Measurements from ENCODE around the gene OSBPL10.

Gene OSBPL10

DNA sequence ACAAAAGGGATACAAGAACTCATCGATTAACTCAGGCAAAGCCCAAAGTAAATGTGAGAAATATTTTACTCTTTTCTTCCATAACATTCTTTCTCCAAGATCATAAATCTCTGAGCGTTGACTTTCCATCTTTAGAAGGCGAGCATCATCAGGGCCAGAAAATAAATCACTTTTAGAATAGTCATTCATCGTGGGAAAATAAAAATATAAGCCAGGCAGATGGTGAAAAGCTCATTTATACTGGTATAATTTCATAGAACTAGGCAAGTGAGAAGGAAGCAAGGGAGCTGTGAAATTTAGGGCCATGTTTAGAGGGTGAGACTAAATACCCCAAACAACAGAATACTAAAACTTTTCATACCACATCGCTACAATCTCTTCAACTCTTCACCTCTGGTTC, 257.4 kb downstream of the OSBPL10 start:
- Histone ChIP-seq H3K27me3 (ENCODE audit: control insufficient read depth, insufficient read depth, low read length) (no peaks in the 10 kb centered on the region), H3K4me1 (ENCODE audit: control insufficient read depth, insufficient read depth, low read length) (no peaks in the 10 kb centered on the region), H3K27ac (ENCODE audit: low read length) (no peak overlapping the region), H3K9me3 (ENCODE audit: control insufficient read depth, insufficient read depth, low read length) (no peaks in the 10 kb centered on the region), H3K4me3 (ENCODE audit: low read length) (no peak overlapping the region), H3K36me3 (ENCODE audit: control insufficient read depth, insufficient read depth, low read length) (no peaks in the 10 kb centered on the region)
- no peak for DNase-seq (ENCODE audit: low read depth, low spot score)
- 100% methylated on average over 1 of the region's 5 CpGs for WGBS (ENCODE audit: insufficient coverage, insufficient read length)

DNA sequence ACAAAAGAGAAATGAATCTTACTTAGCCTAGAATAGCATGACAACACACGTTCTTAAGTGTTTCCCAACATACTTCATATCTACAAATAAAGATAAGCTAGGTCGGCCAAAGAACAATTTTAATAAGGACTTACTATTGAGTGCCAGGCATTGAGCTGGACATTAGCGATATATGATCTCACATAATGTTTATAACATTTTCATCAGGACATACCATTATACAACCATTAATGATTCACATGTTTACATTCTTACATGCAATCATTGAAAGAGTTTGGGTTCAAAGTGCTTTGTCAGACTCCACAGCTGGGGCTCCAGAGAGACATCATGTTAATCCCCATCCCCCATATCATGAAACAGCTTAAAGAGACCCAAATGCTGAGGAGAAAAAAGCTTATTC, 259.4 kb downstream of the OSBPL10 start:
- Histone ChIP-seq H3K27me3 (ENCODE audit: control insufficient read depth, insufficient read depth, low read length) (no peaks in the 10 kb centered on the region), H3K27ac (ENCODE audit: low read length) (no peak overlapping the region), H3K9me3 (ENCODE audit: control insufficient read depth, insufficient read depth, low read length) (no peaks in the 10 kb centered on the region), H3K4me1 (ENCODE audit: control insufficient read depth, insufficient read depth, low read length) (no peaks in the 10 kb centered on the region), H3K36me3 (ENCODE audit: control insufficient read depth, insufficient read depth, low read length) (no peaks in the 10 kb centered on the region), H3K4me3 (ENCODE audit: low read length) (no peak overlapping the region)
- WGBS (ENCODE audit: insufficient coverage, insufficient read length) = no CpG with 5 or more reads among the region's 3 CpGs
- no peak for DNase-seq (ENCODE audit: low read depth, low spot score)

DNA sequence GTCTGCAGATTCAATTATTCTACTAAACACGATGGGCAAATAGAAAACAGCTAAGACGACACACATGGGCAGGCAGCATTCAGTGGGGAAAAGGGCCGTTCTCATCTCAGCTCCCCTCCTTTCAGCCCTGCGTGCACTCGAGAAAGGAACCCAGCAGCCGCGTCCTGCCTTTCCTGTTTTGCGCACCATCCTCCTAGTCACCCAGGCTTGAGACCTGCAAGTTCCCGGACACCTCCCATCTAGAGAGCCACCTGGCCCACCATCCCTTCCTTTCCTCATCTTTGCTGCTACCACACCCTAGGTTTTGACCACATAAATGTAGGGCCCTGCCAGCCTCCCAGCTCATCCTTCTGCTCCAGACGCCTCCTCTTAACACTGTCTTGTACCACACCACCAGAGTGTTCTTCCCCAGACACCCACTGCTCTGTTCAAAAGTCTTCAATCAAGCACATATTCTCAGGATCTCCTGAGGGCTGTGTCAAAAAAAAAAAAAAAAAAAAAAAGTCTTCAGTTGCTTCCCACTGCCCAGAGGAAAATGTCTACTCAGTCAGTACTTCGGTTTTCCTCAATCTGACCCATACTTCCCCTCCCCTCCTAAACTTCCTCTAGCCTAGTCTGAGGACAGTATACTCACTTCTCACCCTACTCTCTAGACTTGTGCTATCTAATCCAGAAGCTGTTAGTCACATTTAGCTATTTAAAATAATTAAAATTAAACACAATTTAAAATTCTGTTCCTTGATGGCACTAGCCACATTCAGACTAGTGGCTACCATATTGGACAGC, 266.4 kb downstream of the OSBPL10 start:
- no peak for DNase-seq (ENCODE audit: low read depth, low spot score)
- no CpG with 5 or more reads among the region's 11 CpGs for whole genome bisulfite sequencing (ENCODE audit: insufficient coverage, insufficient read length)
- no peaks in the 10 kb centered on the region for H3K27me3 ChIP-seq (ENCODE audit: control insufficient read depth, insufficient read depth, low read length)
- no peaks in the 10 kb centered on the region for H3K4me1 ChIP-seq (ENCODE audit: control insufficient read depth, insufficient read depth, low read length)
- no peak overlapping the region for H3K4me3 ChIP-seq (ENCODE audit: low read length)
- H3K36me3 ChIP-seq (ENCODE audit: control insufficient read depth, insufficient read depth, low read length) = no peaks in the 10 kb centered on the region
- H3K9me3 ChIP-seq (ENCODE audit: control insufficient read depth, insufficient read depth, low read length) = no peaks in the 10 kb centered on the region
- no peak overlapping the region for H3K27ac ChIP-seq (ENCODE audit: low read length)

DNA sequence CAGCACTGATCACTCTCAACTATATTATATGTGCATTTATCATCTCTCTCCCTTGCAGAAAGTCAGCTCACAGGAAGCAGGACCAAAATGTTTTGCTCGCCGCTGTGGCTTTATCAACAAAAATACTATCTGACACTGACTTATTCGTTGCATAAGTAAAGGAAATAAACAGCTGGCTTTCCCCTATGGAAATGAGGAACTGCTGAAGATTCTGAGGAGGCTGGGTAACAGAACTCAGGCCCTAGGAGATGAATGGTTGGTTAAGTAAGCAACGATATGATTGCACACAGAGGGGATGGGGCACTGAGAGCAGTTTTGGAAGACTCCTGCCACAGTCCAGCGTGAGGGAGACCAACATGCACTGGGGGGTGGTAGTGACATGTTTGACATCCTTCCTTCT, 267.2 kb downstream of the OSBPL10 start:
- DNase-seq (ENCODE audit: low read depth, low spot score) = no peak
- H3K9me3 ChIP-seq (ENCODE audit: control insufficient read depth, insufficient read depth, low read length) = no peaks in the 10 kb centered on the region
- H3K4me3 ChIP-seq (ENCODE audit: low read length) = no peak overlapping the region
- WGBS (ENCODE audit: insufficient coverage, insufficient read length) = no CpG with 5 or more reads among the region's 5 CpGs
- H3K36me3 ChIP-seq (ENCODE audit: control insufficient read depth, insufficient read depth, low read length) = no peaks in the 10 kb centered on the region
- no peaks in the 10 kb centered on the region for H3K27me3 ChIP-seq (ENCODE audit: control insufficient read depth, insufficient read depth, low read length)
- no peaks in the 10 kb centered on the region for H3K4me1 ChIP-seq (ENCODE audit: control insufficient read depth, insufficient read depth, low read length)
- H3K27ac ChIP-seq (ENCODE audit: low read length) = no peak overlapping the region

DNA sequence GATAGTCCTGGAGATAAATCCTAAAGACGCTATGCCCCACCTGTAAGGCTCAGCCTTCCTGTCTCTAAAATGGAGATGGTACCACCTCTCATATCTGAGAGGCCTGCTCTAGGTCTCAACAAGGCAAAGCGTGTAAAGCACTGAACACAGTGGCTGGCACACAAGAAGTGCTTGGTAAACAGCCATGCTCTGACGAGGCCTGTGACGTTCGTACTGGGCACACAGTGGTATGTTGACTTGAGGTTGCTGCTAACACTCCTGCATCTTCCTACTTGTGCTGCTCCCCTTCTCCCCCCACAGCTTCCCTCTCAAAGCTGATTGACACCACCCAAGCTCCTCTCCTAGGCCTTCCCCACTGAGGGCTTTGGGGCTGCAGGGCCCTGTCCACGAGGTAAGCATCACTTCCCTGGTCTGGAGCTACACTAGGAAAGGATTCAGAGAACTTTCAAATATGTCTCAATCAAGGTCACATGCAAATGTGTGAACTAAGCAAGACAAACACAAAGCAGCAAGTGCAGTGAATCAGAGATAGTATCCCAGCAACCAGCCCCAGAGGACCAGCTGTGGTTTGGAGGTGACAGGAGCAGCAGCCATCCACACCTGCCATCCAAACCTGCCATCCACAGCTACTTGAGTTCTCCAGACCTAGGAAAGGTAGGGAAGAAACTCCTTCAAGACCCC, 270.8 kb downstream of the OSBPL10 start:
- H3K27ac ChIP-seq (ENCODE audit: low read length) = no peak overlapping the region
- H3K4me3 ChIP-seq (ENCODE audit: low read length) = no peak overlapping the region
- H3K9me3 ChIP-seq (ENCODE audit: control insufficient read depth, insufficient read depth, low read length) = no peaks in the 10 kb centered on the region
- no peaks in the 10 kb centered on the region for H3K36me3 ChIP-seq (ENCODE audit: control insufficient read depth, insufficient read depth, low read length)
- no peak for DNase-seq (ENCODE audit: low read depth, low spot score)
- H3K4me1 ChIP-seq (ENCODE audit: control insufficient read depth, insufficient read depth, low read length) = 0 out of 2 replicates have a peak, but pooled peaks cover 1% of the 10 kb centered on the region
- WGBS (ENCODE audit: insufficient coverage, insufficient read length) = no CpG with 5 or more reads among the region's 6 CpGs
- H3K27me3 ChIP-seq (ENCODE audit: control insufficient read depth, insufficient read depth, low read length) = no peaks in the 10 kb centered on the region

DNA sequence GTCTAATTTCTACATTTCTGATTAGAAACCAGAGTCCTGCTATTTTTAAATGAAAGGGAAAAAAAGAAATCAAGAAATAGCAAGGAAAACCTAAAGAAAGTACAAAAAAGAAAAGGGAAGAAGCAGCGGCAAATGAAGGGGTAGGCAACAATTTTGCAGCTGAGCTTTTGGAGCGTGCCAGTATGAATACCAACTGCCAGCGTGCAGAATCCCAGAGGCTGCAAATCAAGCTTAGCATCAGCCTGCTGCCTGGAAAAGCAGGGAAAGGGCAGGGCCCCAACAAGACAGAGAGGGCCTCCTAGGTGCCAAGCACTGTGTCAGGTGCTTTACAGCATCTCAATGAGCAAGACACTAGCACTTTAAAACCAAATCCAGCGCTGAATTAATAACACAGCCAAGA, 271.5 kb downstream of the OSBPL10 start:
- H3K4me3 ChIP-seq (ENCODE audit: low read length) = no peak overlapping the region
- H3K27ac ChIP-seq (ENCODE audit: low read length) = no peak overlapping the region
- H3K9me3 ChIP-seq (ENCODE audit: control insufficient read depth, insufficient read depth, low read length) = no peaks in the 10 kb centered on the region
- H3K27me3 ChIP-seq (ENCODE audit: control insufficient read depth, insufficient read depth, low read length) = no peaks in the 10 kb centered on the region
- H3K4me1 ChIP-seq (ENCODE audit: control insufficient read depth, insufficient read depth, low read length) = 0 out of 2 replicates have a peak, but pooled peaks cover 1% of the 10 kb centered on the region
- no CpG with 5 or more reads among the region's 4 CpGs for whole genome bisulfite sequencing (ENCODE audit: insufficient coverage, insufficient read length)
- no peaks in the 10 kb centered on the region for H3K36me3 ChIP-seq (ENCODE audit: control insufficient read depth, insufficient read depth, low read length)
- no peak for DNase-seq (ENCODE audit: low read depth, low spot score)

DNA sequence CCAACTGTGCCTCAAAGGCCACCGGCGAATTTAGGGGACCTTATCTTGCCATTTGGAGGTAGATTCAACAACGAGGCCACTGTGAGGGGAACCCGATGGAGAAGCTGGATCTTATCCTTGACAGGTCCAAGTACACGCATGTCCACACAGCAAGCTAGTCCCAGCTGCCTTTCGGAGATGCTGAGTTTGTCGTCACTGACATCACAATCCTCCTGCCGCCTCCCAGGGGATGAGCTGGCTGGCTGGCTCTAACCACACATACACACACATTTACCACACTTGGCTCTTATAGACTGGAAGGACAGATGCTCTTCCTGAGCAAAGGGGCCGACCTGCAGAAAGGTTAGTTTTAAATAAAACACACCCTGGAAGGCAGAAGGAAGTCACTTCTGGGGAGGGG, 272.1 kb downstream of the OSBPL10 start:
- DNase-seq (ENCODE audit: low read depth, low spot score) = no peak
- no peaks in the 10 kb centered on the region for H3K36me3 ChIP-seq (ENCODE audit: control insufficient read depth, insufficient read depth, low read length)
- no peaks in the 10 kb centered on the region for H3K9me3 ChIP-seq (ENCODE audit: control insufficient read depth, insufficient read depth, low read length)
- WGBS (ENCODE audit: insufficient coverage, insufficient read length) = no CpG with 5 or more reads among the region's 9 CpGs
- H3K27me3 ChIP-seq (ENCODE audit: control insufficient read depth, insufficient read depth, low read length) = no peaks in the 10 kb centered on the region
- H3K4me1 ChIP-seq (ENCODE audit: control insufficient read depth, insufficient read depth, low read length) = 0 out of 2 replicates have a peak, but pooled peaks cover 1% of the 10 kb centered on the region
- no peak overlapping the region for H3K27ac ChIP-seq (ENCODE audit: low read length)
- no peak overlapping the region for H3K4me3 ChIP-seq (ENCODE audit: low read length)

DNA sequence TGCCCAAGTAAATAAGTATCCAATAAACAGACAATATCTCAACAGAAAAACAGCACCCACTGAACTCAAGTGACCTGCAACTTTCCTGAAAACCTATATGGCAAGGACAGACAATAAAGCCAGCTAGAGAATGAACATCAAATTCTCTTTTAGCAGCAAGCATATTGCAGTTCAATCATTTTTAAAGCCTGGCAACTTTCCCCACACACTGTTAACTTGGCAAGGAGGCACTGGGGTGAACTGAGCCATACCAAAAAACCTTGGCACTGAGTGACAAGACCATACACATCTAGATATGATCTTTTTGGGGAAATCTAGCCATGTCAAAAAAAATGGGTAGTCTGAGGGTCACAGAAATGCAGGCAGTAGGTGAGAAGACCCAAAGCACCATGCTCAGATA, 273.8 kb downstream of the OSBPL10 start:
- H3K4me3 ChIP-seq (ENCODE audit: low read length) = no peak overlapping the region
- H3K9me3 ChIP-seq (ENCODE audit: control insufficient read depth, insufficient read depth, low read length) = no peaks in the 10 kb centered on the region
- no peaks in the 10 kb centered on the region for H3K36me3 ChIP-seq (ENCODE audit: control insufficient read depth, insufficient read depth, low read length)
- H3K4me1 ChIP-seq (ENCODE audit: control insufficient read depth, insufficient read depth, low read length) = 0 out of 2 replicates have a peak, but pooled peaks cover 1% of the 10 kb centered on the region
- H3K27me3 ChIP-seq (ENCODE audit: control insufficient read depth, insufficient read depth, low read length) = no peaks in the 10 kb centered on the region
- DNase-seq (ENCODE audit: low read depth, low spot score) = no peak
- no peak overlapping the region for H3K27ac ChIP-seq (ENCODE audit: low read length)

DNA sequence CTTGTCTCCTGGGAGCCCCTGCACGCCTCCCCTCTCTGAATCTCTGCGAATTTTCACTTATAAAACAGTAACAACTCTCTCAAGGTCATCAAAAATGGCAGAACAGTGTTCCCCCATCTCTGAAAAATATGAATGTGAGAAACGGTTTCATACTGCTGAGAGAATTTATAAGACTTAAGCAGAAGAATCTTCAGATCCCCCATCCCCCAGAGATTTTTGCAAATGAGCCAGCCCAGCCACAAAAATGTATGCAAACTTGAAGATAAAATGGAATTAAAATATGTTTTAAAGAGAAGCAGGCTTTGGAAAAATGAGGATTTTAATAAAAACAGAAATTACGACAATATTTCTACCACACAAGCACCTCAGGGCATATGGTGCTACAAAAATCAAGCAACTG, 275.3 kb downstream of the OSBPL10 start:
- H3K9me3 ChIP-seq (ENCODE audit: control insufficient read depth, insufficient read depth, low read length) = no peaks in the 10 kb centered on the region
- no peak overlapping the region for H3K4me3 ChIP-seq (ENCODE audit: low read length)
- peaks cover 7% of the 10 kb centered on the region; the same call in 1 of the 2 replicates for H3K36me3 ChIP-seq (ENCODE audit: control insufficient read depth, insufficient read depth, low read length)
- H3K27me3 ChIP-seq (ENCODE audit: control insufficient read depth, insufficient read depth, low read length) = no peaks in the 10 kb centered on the region
- WGBS (ENCODE audit: insufficient coverage, insufficient read length) = no CpG with 5 or more reads among the region's 4 CpGs
- 0 out of 2 replicates have a peak, but pooled peaks cover 1% of the 10 kb centered on the region for H3K4me1 ChIP-seq (ENCODE audit: control insufficient read depth, insufficient read depth, low read length)
- DNase-seq (ENCODE audit: low read depth, low spot score) = no peak
- H3K27ac ChIP-seq (ENCODE audit: low read length) = no peak overlapping the region

DNA sequence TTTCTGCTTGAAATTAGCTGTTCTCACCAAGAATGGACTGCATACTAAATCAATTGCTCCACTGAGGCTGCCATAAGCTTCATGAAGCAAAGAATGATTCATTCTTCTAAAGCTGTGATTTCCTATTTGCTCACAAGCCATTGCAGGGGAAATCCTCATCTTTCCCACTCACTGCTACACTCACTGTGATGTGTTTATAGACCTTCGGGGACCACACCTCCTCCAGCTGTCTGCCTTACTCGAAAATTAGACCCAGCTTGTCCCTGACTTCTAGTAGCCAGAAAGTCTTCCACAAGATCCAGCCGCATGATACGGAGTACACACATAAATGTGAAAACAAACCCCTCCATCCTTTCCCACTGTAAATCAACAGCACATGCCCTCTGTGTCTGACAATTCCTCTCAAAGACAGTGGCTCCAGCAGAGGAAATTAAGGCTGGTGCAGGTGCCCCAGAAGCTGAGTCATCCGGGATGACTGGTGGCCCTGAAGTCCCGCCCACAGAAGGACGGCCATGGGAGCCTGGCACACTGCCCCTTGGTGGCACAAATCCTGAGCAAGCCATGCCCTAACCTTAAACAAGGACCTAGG, 276.4 kb downstream of the OSBPL10 start:
- H3K27me3 ChIP-seq (ENCODE audit: control insufficient read depth, insufficient read depth, low read length) = no peaks in the 10 kb centered on the region
- peaks cover 7% of the 10 kb centered on the region; the same call in 1 of the 2 replicates for H3K36me3 ChIP-seq (ENCODE audit: control insufficient read depth, insufficient read depth, low read length)
- H3K4me3 ChIP-seq (ENCODE audit: low read length) = no peak overlapping the region
- DNase-seq (ENCODE audit: low read depth, low spot score) = no peak
- no peak overlapping the region for H3K27ac ChIP-seq (ENCODE audit: low read length)
- WGBS (ENCODE audit: insufficient coverage, insufficient read length) = no CpG with 5 or more reads among the region's 7 CpGs
- H3K9me3 ChIP-seq (ENCODE audit: control insufficient read depth, insufficient read depth, low read length) = no peaks in the 10 kb centered on the region
- 0 out of 2 replicates have a peak, but pooled peaks cover 1% of the 10 kb centered on the region for H3K4me1 ChIP-seq (ENCODE audit: control insufficient read depth, insufficient read depth, low read length)

Data from iPS DF 6.9 (cell line).